HG02759 (cell line): ENCODE measurements around the gene PRB2.
"Not testable (repeated sequence)": the region's sequence is repeated elsewhere in the genome, so short reads cannot be mapped to it uniquely, and the experiment has no call there.

ENCODE experiments used
- ATAC-seq: cut with Tn5 transposase; IDR thresholded peaks from one replicate; pipeline ENCODE4 v1.9.1; 2021; ENCODE audit warnings: mild to moderate bottlenecking, moderate library complexity; ENCODE audit not compliant: unreplicated experiment

Gene PRB2

GRCh38 chr12:11395467-11395866 lies at the start of gene PRB2:
Gene PRB2 (minus strand): TSS chr12:11395567. CDS start chr12:11395529, 38 bp downstream.
- not testable (repeated sequence) for ATAC-seq

DNA sequence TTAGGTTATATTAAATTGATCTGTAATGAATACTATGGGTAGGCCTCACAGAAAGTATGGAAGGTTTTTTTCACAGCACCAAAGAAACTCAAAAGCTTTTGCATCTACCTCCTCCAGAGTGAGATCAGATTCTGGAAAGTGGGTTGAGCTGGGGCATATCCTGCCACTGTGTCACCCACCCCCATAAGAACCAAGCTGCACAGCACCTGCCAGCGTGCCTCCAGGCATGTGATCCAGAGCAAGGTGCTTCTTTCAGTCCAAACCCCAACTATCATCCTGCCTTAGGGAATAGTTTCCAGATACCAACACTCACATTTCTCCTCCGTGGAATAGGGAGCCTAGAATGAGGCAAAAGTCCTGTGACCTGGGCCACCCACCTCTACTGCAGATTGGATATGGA lies 42.6 kb upstream of the PRB2 start:
- no peak for ATAC-seq

DNA sequence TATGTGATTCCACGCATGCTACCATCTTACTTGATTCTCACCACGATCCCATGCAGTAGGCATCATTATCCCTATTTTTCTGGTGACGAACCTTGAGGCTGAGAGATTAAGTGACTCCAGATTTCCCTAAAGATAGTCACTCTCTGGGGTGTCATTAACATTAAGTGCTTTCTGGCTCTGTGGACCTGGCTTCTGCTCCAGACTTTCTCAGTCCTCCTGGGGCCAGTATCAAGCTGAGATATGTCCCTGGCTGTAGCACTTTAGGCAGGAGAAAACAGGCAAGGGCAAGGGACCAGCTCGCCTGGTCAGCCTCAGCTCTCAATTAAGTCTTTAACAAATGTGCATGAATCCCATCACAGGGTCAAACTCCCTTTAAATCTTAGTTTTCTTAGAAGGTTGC lies 38.3 kb upstream of the PRB2 start:
- ATAC-seq: no peak

DNA sequence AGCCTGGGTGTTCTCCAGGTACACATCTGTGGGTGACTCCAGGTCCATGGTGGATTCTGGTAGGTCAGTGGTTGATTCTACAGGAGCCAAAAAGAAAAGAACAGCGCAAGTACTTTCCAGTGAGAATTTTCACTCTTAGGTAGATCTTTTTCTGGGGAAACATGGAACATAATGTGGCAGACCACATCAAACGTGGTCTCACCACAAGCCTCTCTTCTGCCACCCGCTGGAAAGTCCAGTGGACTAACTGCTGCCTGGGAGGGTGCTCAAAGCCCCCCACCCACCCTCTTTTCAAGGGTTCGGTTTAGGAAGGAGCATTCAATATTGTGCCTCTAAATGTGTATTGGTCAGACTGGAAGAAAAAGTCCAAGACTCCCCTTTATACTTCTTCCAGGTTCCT lies 36.1 kb upstream of the PRB2 start:
- ATAC-seq: no peak

- no peak for ATAC-seq
Measured at GRCh38 chr12:11427341-11427740, 32.0 kb upstream of the PRB2 start.

- ATAC-seq: no peak
Measured at GRCh38 chr12:11412731-11413130, 17.4 kb upstream of the PRB2 start.

DNA sequence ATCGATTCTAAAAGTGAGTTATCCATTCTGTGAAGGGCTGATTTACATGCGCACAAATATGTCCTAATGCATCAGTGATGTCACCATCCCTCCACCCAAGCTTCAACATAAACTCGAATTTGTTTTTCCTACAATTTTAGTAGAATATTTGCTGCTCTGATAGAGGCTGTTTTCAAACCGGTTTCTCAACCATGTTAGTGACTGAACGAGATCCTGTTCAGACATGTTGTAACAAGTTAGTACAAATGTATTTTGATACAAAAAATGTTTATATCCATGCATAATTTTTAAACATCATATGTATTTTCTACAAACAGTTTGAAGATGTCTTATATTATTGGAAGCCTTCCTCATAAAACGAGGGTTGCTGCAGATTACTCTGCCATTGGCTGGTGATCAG lies 12.7 kb upstream of the PRB2 start:
- ATAC-seq: no peak

DNA sequence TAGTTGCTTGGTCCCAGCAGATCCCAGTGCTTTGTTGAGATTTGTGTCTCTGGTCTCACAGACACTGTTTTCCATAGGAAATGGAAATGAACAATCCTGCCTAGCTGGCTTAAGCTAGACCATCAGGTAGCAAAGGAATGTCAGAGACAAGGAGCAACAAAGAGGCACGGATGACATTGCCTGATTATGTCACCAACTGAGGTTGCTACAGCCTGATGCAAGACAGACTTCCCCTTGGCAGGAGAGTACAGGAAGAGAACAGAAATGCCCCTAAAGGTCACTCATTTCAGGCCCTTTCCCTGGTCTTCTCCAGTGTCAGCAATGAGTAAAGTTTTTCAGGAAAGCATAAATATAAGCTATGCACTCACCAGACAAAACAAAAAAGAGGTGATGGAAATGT lies 2.0 kb upstream of the PRB2 start:
- no peak for ATAC-seq

DNA sequence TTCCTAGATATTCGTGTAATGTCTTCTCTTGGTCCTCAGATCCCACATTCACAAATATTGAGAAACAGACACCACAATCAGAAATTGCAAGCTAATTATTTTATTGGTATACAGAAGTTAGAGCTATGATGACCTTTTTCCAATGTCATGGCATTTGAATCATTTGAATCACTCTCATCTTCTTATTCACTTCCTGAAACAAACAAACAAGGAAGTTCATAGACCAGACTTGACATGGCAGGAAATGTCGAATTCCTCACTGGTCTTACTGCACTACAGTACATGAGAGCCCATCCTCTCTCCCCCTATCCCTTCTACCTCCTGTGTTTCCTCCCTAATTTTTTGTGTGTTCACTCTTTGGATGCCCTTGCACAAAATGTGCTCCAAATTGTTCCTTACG lies 3.9 kb downstream of the PRB2 start:
- ATAC-seq: not testable (repeated sequence)

- ATAC-seq: not testable (repeated sequence)
Measured at GRCh38 chr12:11377420-11377819, 17.9 kb downstream of the PRB2 start.

- no peak for ATAC-seq
Measured at GRCh38 chr12:11361151-11361550, 34.2 kb downstream of the PRB2 start.

GRCh38 chr12:11360205-11360883 lies 35.0 kb downstream of the PRB2 start:
- not testable (repeated sequence) for ATAC-seq

GRCh38 chr12:11351736-11352135 lies 43.6 kb downstream of the PRB2 start:
- ATAC-seq: not testable (repeated sequence)

DNA sequence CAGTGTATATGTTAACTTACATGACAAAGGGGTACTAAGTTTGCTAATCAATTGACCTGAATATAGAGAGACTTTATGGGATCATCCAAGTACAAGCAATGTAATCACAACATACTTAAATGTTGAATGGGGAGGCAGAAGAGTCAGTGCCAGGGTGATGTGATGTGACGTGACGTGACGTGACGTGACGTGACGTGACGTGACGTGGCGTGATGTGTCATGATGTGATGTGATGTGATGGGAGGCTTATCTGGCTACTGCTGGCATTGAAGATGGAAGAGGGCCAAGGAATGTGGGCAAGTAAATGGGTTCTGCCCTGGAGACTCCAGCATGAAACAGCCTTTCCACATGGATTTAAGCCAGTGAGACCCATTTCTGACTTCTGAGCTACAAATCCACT lies 46.9 kb downstream of the PRB2 start:
- no peak for ATAC-seq

- no peak for ATAC-seq
Measured at GRCh38 chr12:11347810-11348209, 47.6 kb downstream of the PRB2 start.

GRCh38 chr12:11344500-11344899 lies 50.9 kb downstream of the PRB2 start:
- no peak for ATAC-seq
